CD4-positive, CD25-positive, alpha-beta regulatory T cell (primary cell): ENCODE data around the gene GSTO2. TPM values are rescaled to one million over a fixed set of nuclear protein-coding genes. Genes with fewer than 3 reads are reported as not detected.
"Not testable (repeated sequence)": the region's sequence is repeated elsewhere in the genome, so short reads cannot be mapped to it uniquely, and the experiment has no call there.

Experiments
- ATAC-seq, 2 donors: fragments of 150-1000 bp; cut with Tn5 transposase; one replicate each; pipeline ENCODE4 v1.10.0; 2021; ENCODE audit warnings: low read depth in 2 of 2, moderate number of reproducible peaks in 2 of 2, moderate library complexity in 1 of 2
- DNase-seq, 3 donors: peaks; one replicate each; pipeline versions ENCODE4 v3.0.0 to v3.0.0-alpha.2; 2012 to 2022; ENCODE audit warnings: mixed read lengths in 1 of 3
- H3K27ac ChIP-seq: one replicate; pipeline ENCODE4 v1.7.0; 2013; ENCODE audit warnings: mild to moderate bottlenecking, low read length; ENCODE audit not compliant: insufficient read depth, poor library complexity, severe bottlenecking
- H3K27me3 ChIP-seq: one replicate; pipeline ENCODE4 v1.7.0; 2013; ENCODE audit warnings: low read length; ENCODE audit not compliant: control insufficient read depth, insufficient read depth
- H3K36me3 ChIP-seq: one replicate; pipeline ENCODE4 v1.7.0; 2013; ENCODE audit warnings: mild to moderate bottlenecking, low read length, moderate library complexity; ENCODE audit not compliant: control insufficient read depth, insufficient read depth
- H3K4me1 ChIP-seq: 2 replicates; pipeline ENCODE4 v1.7.0; 2013; ENCODE audit warnings: mild to moderate bottlenecking, low read length; ENCODE audit not compliant: insufficient read depth, control insufficient read depth, poor library complexity, severe bottlenecking
- H3K4me3 ChIP-seq: one replicate; pipeline ENCODE4 v1.7.0; 2013; ENCODE audit warnings: low read depth, mild to moderate bottlenecking, low read length, moderate library complexity
- H3K9me3 ChIP-seq, 2 experiments: 1 replicate in 1 of 2; 2 replicates in 1 of 2; pipeline ENCODE4 v1.7.0; 2013; ENCODE audit warnings: low read length in 2 of 2, mild to moderate bottlenecking in 1 of 2, moderate library complexity in 1 of 2; ENCODE audit not compliant: control insufficient read depth in 2 of 2
- H3K27ac Mint-ChIP-seq, 3 donors: one replicate each; pipeline ENCODE4 v1.8.0; 2020 to 2022; ENCODE audit warnings: mild to moderate bottlenecking in 3 of 3, mixed read lengths in 3 of 3, moderate library complexity in 2 of 3
- H3K27me3 Mint-ChIP-seq: one replicate; pipeline ENCODE4 v1.8.0; 2022; ENCODE audit warnings: mild to moderate bottlenecking, mixed read lengths
- H3K36me3 Mint-ChIP-seq: one replicate; pipeline ENCODE4 v1.8.0; 2020; ENCODE audit warnings: mixed read lengths
- H3K4me1 Mint-ChIP-seq, 4 donors: one replicate each; pipeline ENCODE4 v1.8.0; 2020 to 2022; ENCODE audit warnings: mixed read lengths in 4 of 4, mild to moderate bottlenecking in 1 of 4
- H3K4me3 Mint-ChIP-seq, 4 donors: one replicate each; pipeline ENCODE4 v1.8.0; 2020 to 2022; ENCODE audit warnings: mild to moderate bottlenecking in 4 of 4, mixed read lengths in 4 of 4, moderate library complexity in 3 of 4
- H3K9me3 Mint-ChIP-seq, 7 donors: one replicate each; pipeline ENCODE4 v1.8.0; 2020 to 2022; ENCODE audit warnings: mixed read lengths in 7 of 7, mild to moderate bottlenecking in 3 of 7, moderate library complexity in 2 of 7
- polyA plus RNA-seq, 4 donors: library from polyadenylated mRNA; unstranded; fragments of 300-500 nt; fragmentation: Illumina TruSeq; gene quantifications; one replicate each; pipeline ENCODE4 v1.2.3, GENCODE V29; 2021
- total RNA-seq: library from RNA; stranded (reverse); gene quantifications from one replicate; pipeline ENCODE4 v1.2.3, GENCODE V29; 2022

The GSTO2 gene
- total and polyA plus RNA-seq, 5 donors from 2014 or later: 0.35 to 3.6 (median 1.4) TPM

DNA sequence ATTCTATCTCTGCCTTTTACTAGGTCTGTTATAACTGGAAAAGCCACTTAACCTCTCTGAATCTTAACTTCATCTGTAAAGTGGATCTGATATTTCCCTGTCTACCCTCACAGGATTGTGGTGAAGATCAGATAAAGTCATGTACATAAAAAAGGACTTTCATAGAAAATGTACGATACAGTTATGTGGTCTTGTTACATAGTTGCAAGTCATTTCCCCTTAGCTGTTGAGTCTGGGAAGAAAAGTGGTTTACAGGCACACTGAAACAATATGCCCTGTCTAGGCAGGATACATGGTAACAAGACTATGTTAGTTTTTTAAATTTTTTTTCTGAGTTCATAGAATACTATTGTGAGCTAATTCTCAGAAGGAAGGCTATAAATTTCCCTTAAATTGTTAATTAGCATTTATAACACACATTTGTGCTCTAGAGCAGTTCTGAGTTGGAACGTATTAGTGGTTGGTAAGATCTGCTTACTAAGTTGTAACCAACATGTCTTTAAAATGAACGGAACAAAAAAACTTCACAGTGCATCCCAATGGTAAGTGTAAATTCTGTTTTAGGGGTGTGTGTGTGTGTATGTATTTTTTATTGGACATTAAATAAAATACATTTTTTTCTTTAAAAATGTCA is 21.4 kb upstream of the GSTO2 start:
- H3K4me1 Mint-ChIP-seq: no peaks in the 10 kb centered on the region
- peak in 1 of 2 donors; percentile 25 for ATAC-seq
- Histone ChIP-seq H3K36me3 (no peaks in the 10 kb centered on the region), H3K4me3 (no peak overlapping the region), H3K27me3 (peaks cover 4% of the 10 kb centered on the region), H3K4me1 (no peaks in the 10 kb centered on the region), H3K27ac (no peak overlapping the region), H3K9me3 (peaks cover 0 to 2% of the 10 kb centered on the region in 2 experiments)
- no peak overlapping the region for H3K4me3 Mint-ChIP-seq
- peaks cover 56% of the 10 kb centered on the region for H3K27me3 Mint-ChIP-seq
- DNase-seq: peak in 1 of 3 donors; percentile 49
- peaks cover 7% of the 10 kb centered on the region for H3K36me3 Mint-ChIP-seq
- H3K27ac Mint-ChIP-seq: no peak overlapping the region
- H3K9me3 Mint-ChIP-seq: peaks cover 0 to 4% (median 2%) of the 10 kb centered on the region in 7 donors

- H3K27me3 Mint-ChIP-seq: peaks cover 50% of the 10 kb centered on the region
- not testable (repeated sequence) for H3K9me3 Mint-ChIP-seq, H3K4me3 Mint-ChIP-seq
Observed at GRCh38 chr10:104248931-104249330, 20.1 kb upstream of the GSTO2 start.

GRCh38 chr10:104250371-104250770 is 18.6 kb upstream of the GSTO2 start:
- H3K27me3 ChIP-seq: peaks cover 4% of the 10 kb centered on the region
- no peak overlapping the region for H3K4me3 ChIP-seq
- no peak overlapping the region for H3K27ac ChIP-seq
- peaks cover 7% of the 10 kb centered on the region for H3K36me3 Mint-ChIP-seq
- peaks cover 0 to 4% (median 2%) of the 10 kb centered on the region in 7 donors for H3K9me3 Mint-ChIP-seq
- H3K27ac Mint-ChIP-seq: no peak overlapping the region
- H3K4me1 Mint-ChIP-seq: peaks cover 5 to 15% (median 11%) of the 10 kb centered on the region in 4 donors
- H3K4me3 Mint-ChIP-seq: no peak overlapping the region
- H3K36me3 ChIP-seq: no peaks in the 10 kb centered on the region
- H3K27me3 Mint-ChIP-seq: peaks cover 47% of the 10 kb centered on the region
- ATAC-seq (no peak), DNase-seq (no peak)
- peaks cover 0 to 2% of the 10 kb centered on the region in 2 experiments for H3K9me3 ChIP-seq
- peaks cover 8% of the 10 kb centered on the region for H3K4me1 ChIP-seq

More at GRCh38 chr10:104248931-104249330, 20.1 kb upstream of the GSTO2 start:
- not testable (repeated sequence) for H3K9me3 ChIP-seq, ATAC-seq, H3K27ac Mint-ChIP-seq, H3K27ac ChIP-seq, H3K4me3 ChIP-seq, H3K36me3 Mint-ChIP-seq, H3K4me1 ChIP-seq, DNase-seq, H3K36me3 ChIP-seq, H3K27me3 ChIP-seq
- H3K4me1 Mint-ChIP-seq: peaks cover 3 to 10% (median 7%) of the 10 kb centered on the region in 4 donors

GRCh38 chr10:104251443-104251842 is 17.5 kb upstream of the GSTO2 start:
- Mint-ChIP-seq H3K27ac (no peak overlapping the region), H3K4me3 (peak overlapping the region in 1 of 4 donors; percentile 96), H3K36me3 (peaks cover 5% of the 10 kb centered on the region), H3K4me1 (peaks cover 14 to 26% (median 22%) of the 10 kb centered on the region in 4 donors), H3K9me3 (peaks cover 0 to 4% (median 2%) of the 10 kb centered on the region in 7 donors), H3K27me3 (peaks cover 44% of the 10 kb centered on the region)
- no peaks in the 10 kb centered on the region for H3K36me3 ChIP-seq
- ATAC-seq: no peak
- H3K4me1 ChIP-seq: peaks cover 17% of the 10 kb centered on the region
- DNase-seq: no peak
- peaks cover 4% of the 10 kb centered on the region for H3K27me3 ChIP-seq
- H3K27ac ChIP-seq: no peak overlapping the region
- peaks cover 0 to 2% of the 10 kb centered on the region in 2 experiments for H3K9me3 ChIP-seq
- H3K4me3 ChIP-seq: no peak overlapping the region

DNA sequence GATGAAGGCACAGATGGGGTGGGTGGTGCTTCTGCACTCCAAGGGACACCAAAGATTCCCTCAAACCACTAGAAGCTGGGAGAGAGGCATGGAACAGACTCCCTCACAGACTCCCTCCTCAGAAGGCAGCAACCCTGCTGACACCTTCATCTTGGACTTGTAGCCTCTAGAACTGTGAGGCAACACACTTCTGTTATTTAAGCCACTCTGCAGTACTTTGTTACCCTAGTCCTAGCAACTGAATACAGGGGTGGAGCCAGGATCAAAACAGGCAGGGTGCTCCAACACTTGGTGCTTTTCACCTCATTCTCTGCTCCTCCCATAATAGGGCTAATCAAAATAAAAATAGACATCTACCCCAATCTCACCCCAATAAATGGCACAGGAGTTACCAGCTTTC is 16.6 kb upstream of the GSTO2 start:
- Mint-ChIP-seq H3K4me1 (peaks cover 20 to 35% (median 30%) of the 10 kb centered on the region in 4 donors), H3K4me3 (peak overlapping the region in 3 of 4 donors; percentile 4 to 96 (median 87)), H3K27me3 (peaks cover 36% of the 10 kb centered on the region), H3K36me3 (peaks cover 3% of the 10 kb centered on the region), H3K27ac (peak overlapping the region in 1 of 3 donors; percentile 6), H3K9me3 (peaks cover 0 to 2% (median 0%) of the 10 kb centered on the region in 7 donors)
- ATAC-seq (no peak), DNase-seq (no peak)
- H3K4me3 ChIP-seq: no peak overlapping the region
- H3K36me3 ChIP-seq: peaks cover under 1% of the 10 kb centered on the region
- peaks cover 4% of the 10 kb centered on the region for H3K27me3 ChIP-seq
- H3K4me1 ChIP-seq: peaks cover 26% of the 10 kb centered on the region
- H3K27ac ChIP-seq: no peak overlapping the region
- H3K9me3 ChIP-seq: no peaks in the 10 kb centered on the region

GRCh38 chr10:104253106-104253505 is 15.9 kb upstream of the GSTO2 start:
- peak overlapping the region in 2 of 3 donors; percentile 29 to 89 for H3K27ac Mint-ChIP-seq
- ATAC-seq: no peak

DNA sequence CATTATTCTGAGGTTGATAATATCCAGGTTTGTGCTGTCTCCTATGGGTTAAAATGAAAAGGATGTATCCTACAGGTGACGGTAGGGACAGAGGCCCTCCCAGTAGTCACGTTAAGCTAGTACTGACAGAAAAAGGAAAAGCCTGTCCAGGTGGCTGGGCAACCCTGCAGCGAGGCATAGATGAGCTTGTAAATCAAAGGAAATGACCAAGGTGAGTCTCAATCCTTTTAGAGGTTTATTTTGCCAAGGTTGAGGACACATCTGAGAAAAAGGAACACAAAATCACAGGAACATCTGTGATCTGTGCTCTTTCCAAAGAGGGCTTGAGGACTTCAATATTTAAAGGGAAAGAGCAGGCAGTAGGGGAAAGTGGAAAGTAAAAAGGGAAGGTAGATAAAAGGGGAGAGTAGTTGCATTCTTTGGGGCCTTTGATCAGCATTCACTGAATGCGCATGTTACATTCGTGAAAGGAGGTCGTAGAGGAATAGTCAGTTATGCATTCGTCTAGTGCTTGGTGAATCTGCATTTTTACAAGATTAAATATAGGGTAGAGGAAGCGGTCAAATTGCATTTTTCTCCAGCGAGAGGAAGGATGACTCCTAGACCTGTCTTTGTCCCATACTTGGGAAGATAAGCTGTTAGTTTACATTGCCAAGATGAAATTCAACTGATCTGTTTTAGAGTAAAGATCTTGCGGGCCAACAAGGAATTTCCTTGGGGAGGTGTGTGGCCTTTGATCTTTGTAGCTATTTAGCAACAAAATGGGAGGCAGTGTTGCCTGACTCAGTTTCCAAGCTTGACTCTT is 15.2 kb upstream of the GSTO2 start:
- H3K27ac ChIP-seq: no peak overlapping the region

More at GRCh38 chr10:104253106-104253505, 15.9 kb upstream of the GSTO2 start:
- Histone ChIP-seq H3K4me3 (no peak overlapping the region), H3K27me3 (peaks cover 4% of the 10 kb centered on the region), H3K27ac (no peak overlapping the region), H3K9me3 (no peaks in the 10 kb centered on the region), H3K36me3 (peaks cover 6% of the 10 kb centered on the region), H3K4me1 (peaks cover 34% of the 10 kb centered on the region)
- peaks cover 0 to 2% (median 0%) of the 10 kb centered on the region in 7 donors for H3K9me3 Mint-ChIP-seq
- H3K4me3 Mint-ChIP-seq: peak overlapping the region; percentile 81 to 96 (median 94)
- DNase-seq: no peak
- H3K36me3 Mint-ChIP-seq: peaks cover 7% of the 10 kb centered on the region
- peaks cover 23 to 41% (median 32%) of the 10 kb centered on the region in 4 donors for H3K4me1 Mint-ChIP-seq
- peaks cover 33% of the 10 kb centered on the region for H3K27me3 Mint-ChIP-seq

More for the DNA sequence above, 15.2 kb upstream of the GSTO2 start:
- H3K4me1 Mint-ChIP-seq: peaks cover 26 to 45% (median 36%) of the 10 kb centered on the region in 4 donors
- peaks cover 27% of the 10 kb centered on the region for H3K27me3 Mint-ChIP-seq
- H3K4me3 ChIP-seq: peak overlapping the region; percentile 79
- H3K36me3 ChIP-seq: peaks cover 10% of the 10 kb centered on the region
- H3K9me3 Mint-ChIP-seq: peaks cover 0 to 2% (median 0%) of the 10 kb centered on the region in 7 donors
- H3K4me3 Mint-ChIP-seq: peak overlapping the region; percentile 94 to 96 (median 94)
- H3K27me3 ChIP-seq: peaks cover 4% of the 10 kb centered on the region
- ATAC-seq (no peak), DNase-seq (no peak)
- H3K36me3 Mint-ChIP-seq: peaks cover 14% of the 10 kb centered on the region
- H3K27ac Mint-ChIP-seq: peak overlapping the region; percentile 89 to 100 (median 96)
- H3K4me1 ChIP-seq: peaks cover 34% of the 10 kb centered on the region
- H3K9me3 ChIP-seq: no peaks in the 10 kb centered on the region
